GM18499 (cell line): ENCODE measurements around the gene GIPC3.
"Not testable (repeated sequence)": the region's sequence is repeated elsewhere in the genome, so short reads cannot be mapped to it uniquely, and the experiment has no call there.

Experiments used
- ATAC-seq: cut with Tn5 transposase; IDR thresholded peaks from one replicate; pipeline ENCODE4 v1.9.1; 2021; ENCODE audit warnings: moderate number of reproducible peaks; ENCODE audit not compliant: insufficient read depth, unreplicated experiment

Gene GIPC3

GRCh38 chr19:3614858-3615505 lies 29.7 kb downstream of the GIPC3 start:
- no peak for ATAC-seq

GRCh38 chr19:3615524-3616135 lies 30.4 kb downstream of the GIPC3 start:
- no peak for ATAC-seq

- ATAC-seq, result no peak
Measured at GRCh38 chr19:3617463-3617862, 32.2 kb downstream of the GIPC3 start.

- no peak for ATAC-seq
Measured at GRCh38 chr19:3618144-3618810, 33.0 kb downstream of the GIPC3 start.

GRCh38 chr19:3618811-3619630 lies 33.7 kb downstream of the GIPC3 start:
- no peak for ATAC-seq

GRCh38 chr19:3619631-3620012 lies 34.3 kb downstream of the GIPC3 start:
- ATAC-seq, result no peak

- no peak for ATAC-seq
Measured at GRCh38 chr19:3620145-3620816, 35.0 kb downstream of the GIPC3 start.

- ATAC-seq, result no peak
Measured at GRCh38 chr19:3620817-3621547, 35.7 kb downstream of the GIPC3 start.

- no peak for ATAC-seq
Measured at GRCh38 chr19:3621689-3622088, 36.4 kb downstream of the GIPC3 start.

- no peak for ATAC-seq
Measured at GRCh38 chr19:3622224-3622623, 36.9 kb downstream of the GIPC3 start.

GRCh38 chr19:3623716-3624115 lies 38.4 kb downstream of the GIPC3 start:
- ATAC-seq, result no peak

GRCh38 chr19:3625996-3626472 lies 40.8 kb downstream of the GIPC3 start:
- ATAC-seq, result no peak

GRCh38 chr19:3626473-3627350 lies 41.4 kb downstream of the GIPC3 start, which contains the start of gene CACTIN:
CACTIN (minus strand) TSS chr19:3626790; CDS start chr19:3626762, 28 bp downstream.
- ATAC-seq, result no peak

GRCh38 chr19:3627351-3627723 lies 42.1 kb downstream of the GIPC3 start:
- no peak for ATAC-seq

GRCh38 chr19:3628766-3629165 lies 43.5 kb downstream of the GIPC3 start:
- ATAC-seq, result not testable (repeated sequence)

GRCh38 chr19:3631053-3631861 lies 46.0 kb downstream of the GIPC3 start:
- no peak for ATAC-seq

- ATAC-seq, result no peak
Measured at GRCh38 chr19:3632098-3632497, 46.8 kb downstream of the GIPC3 start.
